GM18499 (cell line): ENCODE results near the gene GALNT15.

Experiments
- ATAC-seq: cut with Tn5 transposase; IDR thresholded peaks from one replicate; pipeline ENCODE4 v1.9.1; 2021; ENCODE audit warnings: moderate number of reproducible peaks; ENCODE audit not compliant: insufficient read depth, unreplicated experiment

The GALNT15 gene, protein sequence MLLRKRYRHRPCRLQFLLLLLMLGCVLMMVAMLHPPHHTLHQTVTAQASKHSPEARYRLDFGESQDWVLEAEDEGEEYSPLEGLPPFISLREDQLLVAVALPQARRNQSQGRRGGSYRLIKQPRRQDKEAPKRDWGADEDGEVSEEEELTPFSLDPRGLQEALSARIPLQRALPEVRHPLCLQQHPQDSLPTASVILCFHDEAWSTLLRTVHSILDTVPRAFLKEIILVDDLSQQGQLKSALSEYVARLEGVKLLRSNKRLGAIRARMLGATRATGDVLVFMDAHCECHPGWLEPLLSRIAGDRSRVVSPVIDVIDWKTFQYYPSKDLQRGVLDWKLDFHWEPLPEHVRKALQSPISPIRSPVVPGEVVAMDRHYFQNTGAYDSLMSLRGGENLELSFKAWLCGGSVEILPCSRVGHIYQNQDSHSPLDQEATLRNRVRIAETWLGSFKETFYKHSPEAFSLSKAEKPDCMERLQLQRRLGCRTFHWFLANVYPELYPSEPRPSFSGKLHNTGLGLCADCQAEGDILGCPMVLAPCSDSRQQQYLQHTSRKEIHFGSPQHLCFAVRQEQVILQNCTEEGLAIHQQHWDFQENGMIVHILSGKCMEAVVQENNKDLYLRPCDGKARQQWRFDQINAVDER

DNA sequence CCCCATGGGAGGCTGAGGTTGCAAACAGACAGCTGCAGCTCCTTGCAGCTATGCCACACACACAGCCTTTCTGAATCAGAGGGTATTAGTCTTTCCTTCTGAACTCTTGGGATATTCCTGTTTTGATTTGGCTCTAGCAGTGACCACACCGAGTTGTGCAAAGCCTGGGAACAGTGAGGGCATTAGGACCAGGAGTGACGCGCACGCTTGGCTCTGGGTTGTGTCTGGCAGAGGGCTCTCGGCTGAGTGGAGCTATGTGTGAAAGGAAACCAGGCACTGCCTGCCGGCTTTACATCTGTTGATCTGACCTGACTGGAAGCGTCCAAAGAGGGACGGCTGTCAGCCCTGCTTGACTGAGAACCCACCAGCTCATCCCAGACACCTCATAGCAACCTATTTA is at the start of gene GALNT15:
Gene GALNT15 (plus strand): TSS at position 292 of the 400 bp plus-strand sequence. CDS start 472 bp downstream, outside the sequence.
- no peak for ATAC-seq

DNA sequence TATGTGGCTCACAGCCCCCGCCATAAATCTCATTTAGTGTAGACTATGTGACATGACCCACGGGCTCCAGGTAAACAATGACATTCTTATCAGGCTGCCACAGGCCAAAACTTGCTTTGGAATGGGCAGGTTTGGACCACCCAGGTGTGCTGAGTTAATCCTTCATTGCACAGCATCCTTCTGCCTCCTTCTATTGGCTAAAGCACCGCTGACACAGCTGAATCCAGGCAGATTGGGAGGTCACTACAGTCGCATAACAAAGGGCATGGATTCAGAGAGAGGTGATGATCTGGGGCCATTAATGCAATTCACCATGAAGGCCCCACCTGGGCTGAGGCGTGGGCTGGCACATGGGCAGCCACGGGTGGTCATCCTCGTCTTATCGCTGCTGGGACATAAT is 47.8 kb upstream of the GALNT15 start:
- no peak for ATAC-seq

DNA sequence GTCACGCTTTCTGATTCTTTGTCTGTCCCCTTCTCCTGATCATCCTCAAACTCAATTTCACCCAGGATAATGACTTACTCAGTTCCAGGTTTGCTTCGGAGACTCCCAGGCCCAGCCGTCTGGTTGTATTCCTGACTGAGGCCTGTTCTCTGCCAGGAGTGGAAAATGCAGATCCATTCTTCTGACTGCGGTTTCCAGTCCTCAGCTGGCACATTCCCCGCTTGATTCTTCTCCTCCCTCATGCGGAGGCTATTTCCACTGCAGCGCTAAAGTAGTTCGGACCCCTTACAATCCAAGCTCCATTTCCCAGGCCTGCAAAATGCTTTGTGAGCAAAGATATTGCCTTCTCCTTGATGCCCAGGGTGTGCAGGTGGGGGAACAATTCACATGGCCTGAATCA is 47.2 kb upstream of the GALNT15 start:
- ATAC-seq = no peak

DNA sequence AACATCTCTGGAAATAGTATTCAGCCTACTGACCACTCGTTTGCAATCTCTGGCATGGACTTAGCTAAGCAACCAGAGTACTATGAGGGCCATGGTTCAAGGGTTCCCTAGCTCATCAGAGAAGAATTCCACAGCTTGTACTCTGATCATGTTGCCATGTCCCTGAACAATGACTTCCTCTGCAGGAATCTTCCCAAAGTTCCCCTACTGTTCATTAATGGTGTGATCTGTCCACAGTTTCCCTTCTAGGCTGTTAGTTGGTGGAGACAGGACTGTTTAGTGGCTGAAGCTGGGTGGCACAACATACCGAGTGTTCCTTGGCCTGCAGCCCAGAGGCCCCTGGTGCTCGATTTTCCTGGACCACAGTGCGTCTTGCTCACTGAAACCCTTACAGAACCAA is 44.4 kb upstream of the GALNT15 start:
- ATAC-seq = no peak

DNA sequence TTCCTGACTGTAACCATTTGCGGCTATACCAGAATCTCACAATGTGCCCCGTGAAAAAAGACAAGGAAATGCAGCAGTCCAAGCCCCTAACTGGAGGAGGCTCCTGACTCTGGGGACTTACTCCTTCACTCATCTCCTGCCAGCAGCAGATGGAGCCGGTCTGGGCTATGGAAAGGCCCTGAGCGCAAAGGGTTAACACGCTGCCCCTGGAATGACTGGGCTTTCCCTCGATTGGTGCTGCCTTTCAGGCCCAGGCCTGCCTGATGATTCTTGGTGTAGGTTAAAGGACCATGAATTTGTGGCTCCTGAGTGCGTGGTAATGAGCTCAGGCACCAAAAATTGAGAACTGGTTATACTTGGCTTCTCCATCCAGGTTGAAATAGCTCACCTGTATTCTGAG is 42.3 kb upstream of the GALNT15 start:
- ATAC-seq = no peak

DNA sequence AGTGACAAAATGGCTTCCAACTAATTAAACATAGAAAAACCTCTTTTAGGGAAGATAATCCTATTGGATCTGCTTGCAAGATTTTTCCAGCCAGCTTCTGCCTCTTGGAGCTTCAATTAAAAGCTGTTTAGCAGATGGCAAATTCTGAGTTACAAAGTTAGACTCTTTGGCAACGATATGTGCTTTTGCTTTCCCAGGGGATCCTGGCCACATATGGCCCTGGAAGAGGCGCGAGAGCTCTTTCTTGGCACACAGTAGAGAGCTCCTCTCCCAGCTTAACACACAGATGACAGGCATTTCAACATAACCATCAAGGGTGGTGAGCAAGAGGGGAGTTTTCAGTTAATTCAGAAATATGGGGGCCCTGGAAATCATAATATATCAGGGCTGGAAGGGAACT is 41.6 kb upstream of the GALNT15 start:
- no peak for ATAC-seq

DNA sequence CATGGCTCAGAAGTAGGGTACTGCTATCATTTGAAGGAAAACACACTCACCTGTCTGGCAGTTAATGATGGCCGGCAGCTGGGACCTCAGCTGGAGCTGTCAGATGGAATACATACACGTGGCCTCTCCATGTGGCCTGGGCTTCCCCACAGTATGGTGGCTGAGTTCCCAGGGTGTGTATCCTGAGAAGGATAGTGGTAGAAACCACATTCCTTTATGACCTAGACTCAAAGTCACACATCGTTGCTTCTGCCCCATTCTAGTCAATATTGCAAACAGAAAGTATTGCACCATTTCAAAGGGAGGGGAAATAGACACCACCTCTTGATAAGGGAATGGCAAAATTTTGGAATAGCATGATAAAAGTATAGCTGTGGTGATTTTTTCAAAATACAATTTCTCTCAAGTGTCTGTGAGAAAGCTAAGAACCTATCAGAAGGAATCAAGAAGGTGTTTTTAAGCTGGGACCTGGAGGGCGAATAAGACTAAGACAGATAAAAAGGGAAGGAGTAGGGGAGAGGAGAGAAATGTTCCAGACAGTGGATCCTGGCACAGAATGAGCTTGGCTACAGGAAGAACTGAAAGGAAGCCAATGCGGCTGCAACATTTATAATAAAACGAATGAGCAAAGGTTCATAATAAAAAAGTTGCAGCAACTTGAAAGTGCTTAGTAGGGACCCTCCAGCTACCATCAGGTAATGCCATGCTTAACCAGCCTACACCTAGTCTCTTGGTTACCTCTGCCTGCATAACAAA is 40.1 kb upstream of the GALNT15 start:
- ATAC-seq = no peak

DNA sequence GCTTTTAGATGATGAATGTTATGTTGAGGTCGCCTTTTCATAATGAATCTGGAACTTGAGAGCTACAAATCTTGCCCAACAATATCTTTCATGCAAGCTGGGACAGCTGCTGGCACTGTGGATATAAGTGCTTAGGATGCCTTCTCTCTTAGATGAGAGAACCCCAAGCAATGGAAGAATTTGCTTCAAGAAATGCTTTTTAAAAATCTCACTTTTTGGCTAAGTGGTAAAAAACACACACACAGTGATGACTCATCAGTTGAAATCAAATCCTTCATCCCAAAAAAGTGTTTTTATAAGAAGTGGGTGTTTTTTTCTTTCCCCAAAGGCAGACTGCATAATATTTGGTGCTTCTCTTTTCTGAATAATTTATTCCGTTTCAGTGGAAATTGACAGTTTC is 38.4 kb upstream of the GALNT15 start:
- no peak for ATAC-seq

DNA sequence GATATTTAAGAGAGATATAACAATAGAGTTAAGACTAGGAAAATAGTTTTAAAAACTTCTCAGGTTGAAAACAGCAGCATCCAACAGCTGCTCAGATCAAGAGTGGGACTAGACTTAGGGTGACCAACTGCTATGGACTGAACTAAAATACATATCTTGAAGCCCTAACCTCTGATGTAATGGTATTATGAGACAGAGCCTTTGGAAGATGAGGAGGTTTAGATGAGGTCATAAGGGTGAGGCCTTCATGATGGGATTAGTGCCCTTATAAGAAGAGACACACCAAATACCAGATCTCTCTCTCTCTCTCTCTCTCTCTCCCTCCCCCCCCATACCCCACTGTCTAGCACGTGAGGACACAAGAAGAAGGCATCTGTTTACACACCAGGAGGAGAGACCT is 37.4 kb upstream of the GALNT15 start:
- ATAC-seq = no peak

DNA sequence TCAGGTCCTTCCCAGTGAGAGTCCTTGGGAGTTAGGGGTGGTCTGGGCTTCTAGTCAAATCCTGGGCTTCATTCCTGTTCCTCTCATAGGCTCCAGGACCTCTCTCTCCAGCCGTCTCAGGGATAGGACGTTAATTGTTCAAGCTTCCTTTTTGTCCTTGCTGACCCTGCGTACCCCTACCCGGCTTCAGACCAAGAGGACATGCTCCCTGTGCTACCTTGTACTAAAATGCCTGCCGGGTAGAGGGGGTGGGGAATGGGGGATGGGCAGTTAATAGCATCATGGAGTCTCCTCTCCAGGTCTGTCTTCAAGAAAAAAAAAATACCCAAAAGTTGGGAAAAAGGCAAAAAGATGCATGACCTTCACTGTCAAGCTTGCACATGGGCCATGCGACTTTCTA is 36.5 kb upstream of the GALNT15 start:
- no peak for ATAC-seq

DNA sequence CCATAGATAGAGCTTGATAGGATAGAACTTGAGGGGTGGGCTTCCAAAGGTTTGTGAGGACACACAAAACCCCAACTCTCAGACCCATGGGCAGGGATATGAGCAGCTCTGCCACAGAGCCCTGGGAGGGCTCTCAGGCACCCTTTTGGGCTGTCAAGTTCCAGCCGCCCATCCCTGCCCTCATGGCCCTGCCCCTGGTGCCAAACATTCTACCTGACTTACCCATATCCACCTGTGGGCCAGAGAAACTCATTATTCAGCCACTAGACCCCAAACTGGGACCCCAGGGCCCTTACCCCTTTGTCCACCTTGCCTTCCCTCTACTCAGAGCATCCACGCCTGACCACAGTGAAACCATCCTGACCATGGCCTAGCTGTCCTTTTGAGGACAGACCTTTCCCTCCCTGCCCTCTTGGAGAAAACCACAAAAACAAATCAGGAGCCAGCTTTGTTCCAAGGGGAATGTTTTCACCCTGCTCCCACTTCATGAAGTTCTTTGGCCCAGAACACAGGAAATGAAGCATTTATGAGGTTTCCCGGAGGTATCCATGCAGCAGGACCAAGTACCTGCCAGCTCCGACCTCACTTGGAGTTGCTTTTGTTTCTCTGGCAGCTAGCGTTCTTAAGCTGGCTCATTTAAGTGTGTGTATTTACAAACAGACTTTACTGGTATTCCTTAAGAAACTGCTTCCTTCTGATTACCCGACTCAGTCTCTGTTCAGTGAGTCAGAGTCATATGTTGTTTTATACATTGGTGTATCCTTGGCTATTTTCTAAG is 34.2 kb upstream of the GALNT15 start:
- ATAC-seq = no peak

DNA sequence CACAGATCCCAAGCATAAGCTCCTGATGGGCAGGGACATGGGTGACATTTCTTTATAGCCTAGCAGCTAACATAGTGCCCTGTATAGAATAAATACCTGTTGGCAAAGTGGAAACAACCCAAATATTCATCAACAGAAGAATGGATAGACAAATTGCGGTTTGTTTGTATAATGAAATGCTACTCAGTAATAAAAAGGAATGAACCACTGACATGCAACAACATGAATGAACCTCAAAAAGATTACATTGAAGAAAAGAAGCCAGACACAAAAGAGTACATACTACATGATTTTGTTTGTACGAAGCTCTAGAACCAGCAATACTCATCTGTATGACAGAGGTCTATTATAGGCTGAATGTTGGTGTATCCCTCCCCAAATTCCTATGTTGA is 33.6 kb upstream of the GALNT15 start:
- no peak for ATAC-seq

DNA sequence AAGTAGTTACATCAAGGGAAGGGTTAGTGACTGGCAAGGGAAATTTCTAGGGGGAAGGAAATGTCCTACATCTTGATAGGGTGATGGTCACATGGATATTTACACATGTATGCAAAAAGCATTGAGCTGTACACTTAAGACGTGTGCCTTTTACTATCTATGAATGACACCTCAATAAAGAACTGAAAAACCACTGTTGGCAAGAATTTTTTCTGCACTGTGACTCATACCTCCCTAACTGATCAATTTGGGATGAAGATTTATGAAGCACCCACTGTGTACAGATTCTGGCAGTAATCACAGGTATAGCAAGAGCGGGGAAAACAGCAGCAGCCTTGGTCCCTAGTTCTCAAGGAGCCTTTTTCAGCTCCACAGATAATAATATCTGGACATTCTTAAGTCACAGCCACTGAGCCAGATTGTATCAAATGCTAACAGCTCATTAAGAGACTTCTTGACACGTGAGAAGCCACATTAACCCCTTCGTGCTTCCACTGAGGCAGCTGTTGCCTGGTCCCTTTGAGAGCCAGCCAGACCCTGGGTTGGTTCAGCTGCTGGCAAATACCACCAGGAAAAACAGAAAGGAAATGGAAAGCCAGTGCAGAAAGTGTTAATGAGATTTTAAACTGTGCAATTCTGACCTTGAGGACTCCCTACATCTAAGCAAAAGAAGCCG is 32.0 kb upstream of the GALNT15 start:
- no peak for ATAC-seq

DNA sequence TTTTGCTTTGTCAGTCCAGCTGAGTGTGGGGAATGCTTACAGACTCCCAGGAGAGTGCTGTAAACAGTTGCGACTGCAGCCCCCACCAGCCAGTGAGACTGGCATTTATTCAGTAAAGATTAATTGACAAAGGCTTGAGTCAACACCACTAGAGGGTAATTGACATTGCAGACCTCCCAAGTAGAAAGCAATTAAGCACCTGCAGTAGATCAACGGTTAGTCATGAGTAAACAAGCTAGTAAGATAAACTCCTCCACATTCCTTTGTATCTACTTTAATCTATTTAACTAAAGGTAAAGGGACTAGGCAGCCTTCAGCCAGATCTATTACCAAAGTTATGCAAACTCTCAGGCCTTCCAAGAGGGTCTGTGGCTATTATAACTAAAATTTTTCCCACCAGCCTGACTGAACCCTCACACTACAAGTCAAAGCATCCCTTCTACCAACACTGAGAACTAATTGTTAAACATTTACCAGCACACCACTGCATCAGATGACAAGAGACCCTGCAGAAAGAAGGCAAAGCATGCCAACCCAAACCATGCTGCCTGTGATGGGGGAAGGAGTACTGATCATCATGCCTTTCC is 30.5 kb upstream of the GALNT15 start:
- ATAC-seq = no peak

DNA sequence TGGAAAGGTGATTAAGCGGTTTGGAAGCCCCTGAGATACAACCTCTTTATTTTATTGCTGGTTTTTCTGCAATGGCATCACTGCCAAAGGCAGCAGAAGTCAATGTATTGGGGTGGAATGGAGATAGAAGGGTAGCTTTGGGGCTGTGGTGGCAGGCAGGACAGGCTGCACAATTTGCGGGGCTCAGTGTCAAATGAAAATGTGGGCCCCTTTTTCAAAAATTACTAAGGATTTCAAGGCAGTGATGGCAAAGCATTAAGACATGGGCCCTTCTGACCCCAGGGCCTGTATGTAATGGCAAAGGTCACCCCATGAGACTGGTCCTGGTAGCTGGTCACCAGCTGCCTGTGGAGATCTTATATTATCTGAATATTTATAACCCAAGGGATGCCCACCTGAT is 29.3 kb upstream of the GALNT15 start:
- ATAC-seq = no peak

DNA sequence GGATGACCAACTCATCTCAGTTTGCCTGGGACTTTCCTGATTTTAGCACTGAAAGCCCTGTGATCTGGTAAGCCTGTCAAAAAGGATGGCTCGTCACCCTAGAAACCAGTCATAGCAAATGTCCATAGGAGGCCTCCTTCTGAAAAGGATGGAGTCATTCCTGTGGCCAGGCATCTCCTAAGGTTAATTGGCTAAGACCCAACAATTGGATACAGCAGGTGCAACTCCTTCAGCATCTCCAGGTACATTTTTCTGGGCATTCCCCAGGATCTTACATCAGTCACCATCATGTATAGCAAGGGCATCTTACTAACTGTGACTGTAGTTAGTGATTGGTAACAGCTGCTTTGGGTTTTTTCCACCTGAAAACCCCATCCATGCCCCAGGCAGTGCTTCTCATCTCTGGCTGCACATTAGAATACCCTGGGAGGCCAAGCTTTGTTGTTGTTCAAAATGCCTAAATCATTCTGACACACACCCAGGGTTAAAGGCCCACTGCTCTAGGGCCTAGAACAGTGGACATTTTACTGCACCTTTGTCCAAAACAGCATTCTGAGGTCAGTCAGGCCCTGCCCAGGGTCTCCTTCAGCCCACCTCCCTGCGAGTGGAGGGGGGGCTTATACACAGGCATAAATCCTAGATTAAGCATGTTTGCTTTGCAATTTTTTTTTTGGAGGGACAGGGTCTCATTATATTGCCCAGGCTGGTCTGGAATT is 28.3 kb upstream of the GALNT15 start:
- ATAC-seq = no peak

DNA sequence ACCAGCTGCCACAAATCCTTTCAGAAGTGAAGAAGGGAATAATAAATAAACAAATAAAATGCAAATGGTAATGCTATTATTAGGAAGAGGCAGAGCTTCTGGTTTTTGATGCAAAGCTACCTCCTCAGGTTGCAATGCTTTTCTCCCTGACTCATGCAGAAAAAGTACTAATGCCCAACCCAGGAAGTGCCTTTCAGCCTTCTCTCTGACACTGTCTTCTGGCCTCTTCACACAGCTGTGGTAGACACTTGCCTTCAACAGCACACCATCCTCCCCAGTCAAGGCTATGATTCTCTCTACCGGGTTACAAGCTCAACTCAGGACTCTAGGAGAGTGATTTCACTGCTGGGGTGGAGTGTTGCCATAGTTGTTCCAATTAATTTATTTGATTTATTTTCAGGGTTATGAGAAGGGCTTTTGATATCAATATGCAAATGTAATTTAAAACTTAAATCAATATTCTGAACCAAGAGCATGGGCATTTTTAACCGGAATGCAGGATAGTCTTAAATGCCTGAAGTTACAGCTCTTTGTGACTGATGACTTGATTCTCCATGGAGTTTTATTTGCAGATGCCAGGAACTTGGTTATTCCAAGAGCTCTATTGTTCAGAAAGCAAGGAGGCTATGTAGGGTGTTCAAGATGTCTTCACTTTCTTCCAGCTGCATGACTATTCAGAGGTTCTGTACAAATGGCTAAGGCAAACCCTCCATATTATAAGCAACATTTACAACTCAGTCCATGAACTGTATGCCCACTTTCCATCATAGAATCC is 27.1 kb upstream of the GALNT15 start:
- ATAC-seq = no peak

DNA sequence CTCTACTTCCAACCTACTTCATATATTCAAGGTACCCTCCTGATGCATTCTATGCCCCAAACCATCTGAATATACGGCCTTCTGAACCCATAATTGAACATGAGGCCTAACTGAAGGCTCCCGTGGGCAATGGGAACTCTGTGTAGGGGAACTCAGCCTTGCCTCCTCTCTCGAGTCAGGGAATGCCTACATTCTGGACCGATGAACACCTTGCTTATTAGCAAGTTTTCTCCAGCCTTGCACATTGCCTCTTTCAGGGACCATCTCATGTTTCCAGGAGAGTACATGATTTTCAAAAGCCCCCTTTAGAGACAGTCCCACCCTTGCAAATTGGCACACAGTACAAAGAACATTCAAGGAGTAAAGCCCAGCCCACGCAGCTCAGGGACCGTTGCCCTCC is 26.3 kb upstream of the GALNT15 start:
- no peak for ATAC-seq
